ENCODE results near the gene FAM47E.

Gene FAM47E

DNA sequence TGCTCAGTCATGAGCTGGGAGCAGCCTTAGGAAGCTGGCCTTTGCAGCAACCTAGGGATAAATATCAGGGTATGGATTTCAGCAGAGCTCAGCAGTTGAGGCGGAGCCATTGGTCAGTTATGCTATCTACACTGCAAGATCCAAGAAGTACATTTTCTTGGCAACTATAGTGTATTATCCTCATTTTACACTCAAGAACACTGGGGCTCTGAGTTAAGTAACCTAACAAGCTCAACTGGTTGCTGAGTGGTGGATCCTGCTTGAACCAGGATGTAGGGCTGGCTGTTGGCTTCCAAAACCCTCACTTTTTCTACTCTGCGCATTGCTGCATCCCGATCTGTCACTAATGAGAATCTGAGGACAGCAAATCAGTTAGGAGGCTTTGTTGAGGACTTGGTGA lies 36.4 kb upstream of the FAM47E start:
- TF ChIP-seq, protein P1, sequence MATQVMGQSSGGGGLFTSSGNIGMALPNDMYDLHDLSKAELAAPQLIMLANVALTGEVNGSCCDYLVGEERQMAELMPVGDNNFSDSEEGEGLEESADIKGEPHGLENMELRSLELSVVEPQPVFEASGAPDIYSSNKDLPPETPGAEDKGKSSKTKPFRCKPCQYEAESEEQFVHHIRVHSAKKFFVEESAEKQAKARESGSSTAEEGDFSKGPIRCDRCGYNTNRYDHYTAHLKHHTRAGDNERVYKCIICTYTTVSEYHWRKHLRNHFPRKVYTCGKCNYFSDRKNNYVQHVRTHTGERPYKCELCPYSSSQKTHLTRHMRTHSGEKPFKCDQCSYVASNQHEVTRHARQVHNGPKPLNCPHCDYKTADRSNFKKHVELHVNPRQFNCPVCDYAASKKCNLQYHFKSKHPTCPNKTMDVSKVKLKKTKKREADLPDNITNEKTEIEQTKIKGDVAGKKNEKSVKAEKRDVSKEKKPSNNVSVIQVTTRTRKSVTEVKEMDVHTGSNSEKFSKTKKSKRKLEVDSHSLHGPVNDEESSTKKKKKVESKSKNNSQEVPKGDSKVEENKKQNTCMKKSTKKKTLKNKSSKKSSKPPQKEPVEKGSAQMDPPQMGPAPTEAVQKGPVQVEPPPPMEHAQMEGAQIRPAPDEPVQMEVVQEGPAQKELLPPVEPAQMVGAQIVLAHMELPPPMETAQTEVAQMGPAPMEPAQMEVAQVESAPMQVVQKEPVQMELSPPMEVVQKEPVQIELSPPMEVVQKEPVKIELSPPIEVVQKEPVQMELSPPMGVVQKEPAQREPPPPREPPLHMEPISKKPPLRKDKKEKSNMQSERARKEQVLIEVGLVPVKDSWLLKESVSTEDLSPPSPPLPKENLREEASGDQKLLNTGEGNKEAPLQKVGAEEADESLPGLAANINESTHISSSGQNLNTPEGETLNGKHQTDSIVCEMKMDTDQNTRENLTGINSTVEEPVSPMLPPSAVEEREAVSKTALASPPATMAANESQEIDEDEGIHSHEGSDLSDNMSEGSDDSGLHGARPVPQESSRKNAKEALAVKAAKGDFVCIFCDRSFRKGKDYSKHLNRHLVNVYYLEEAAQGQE (IDR thresholded peaks at IDR 0.05; ENCODE audit: insufficient read depth in 1 of 2, low read depth in 2 of 2, low read length in 2 of 2): no peak
- TF ChIP-seq SIN3A (IDR thresholded peaks at IDR 0.05; ENCODE audit: borderline replicate concordance, insufficient read depth, low read length): no peak
- no peak for TF ChIP-seq FOXP2 (optimal IDR thresholded peaks at IDR 0.05; ENCODE audit: borderline replicate concordance, extremely low read depth, extremely low read length, insufficient read depth)
- no peak for TF ChIP-seq TAF1 (IDR thresholded peaks at IDR 0.05; ENCODE audit: borderline replicate concordance, insufficient read depth, low read length)
- no peak for TF ChIP-seq POLR2AphosphoS5 (IDR thresholded peaks at IDR 0.05; ENCODE audit: low read depth, low read length)

DNA sequence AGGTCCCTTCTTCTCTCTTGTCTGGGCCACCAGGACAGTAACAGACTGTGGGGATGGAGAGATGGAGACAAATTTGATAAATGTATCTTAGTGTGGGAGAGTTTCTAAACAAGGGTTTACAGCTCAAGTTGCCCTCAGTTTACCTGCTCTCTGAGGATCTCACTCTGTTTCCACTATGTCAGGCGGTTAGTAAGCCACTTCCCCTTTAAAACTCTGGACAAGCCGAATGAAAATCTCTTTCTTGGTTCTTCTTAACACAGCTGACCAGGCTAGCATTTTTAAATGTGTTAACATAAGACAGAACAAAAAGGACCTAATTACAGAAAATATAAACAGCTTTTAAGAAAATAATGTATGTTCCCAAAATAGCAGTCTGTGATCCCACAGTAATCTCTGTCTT lies 35.0 kb upstream of the FAM47E start:
- TF ChIP-seq TAF1 (IDR thresholded peaks at IDR 0.05; ENCODE audit: borderline replicate concordance, insufficient read depth, low read length) (no peak), FOXP2 (optimal IDR thresholded peaks at IDR 0.05; ENCODE audit: borderline replicate concordance, extremely low read depth, extremely low read length, insufficient read depth) (no peak), SIN3A (IDR thresholded peaks at IDR 0.05; ENCODE audit: borderline replicate concordance, insufficient read depth, low read length) (no peak), POLR2AphosphoS5 (IDR thresholded peaks at IDR 0.05; ENCODE audit: low read depth, low read length) (no peak)

DNA sequence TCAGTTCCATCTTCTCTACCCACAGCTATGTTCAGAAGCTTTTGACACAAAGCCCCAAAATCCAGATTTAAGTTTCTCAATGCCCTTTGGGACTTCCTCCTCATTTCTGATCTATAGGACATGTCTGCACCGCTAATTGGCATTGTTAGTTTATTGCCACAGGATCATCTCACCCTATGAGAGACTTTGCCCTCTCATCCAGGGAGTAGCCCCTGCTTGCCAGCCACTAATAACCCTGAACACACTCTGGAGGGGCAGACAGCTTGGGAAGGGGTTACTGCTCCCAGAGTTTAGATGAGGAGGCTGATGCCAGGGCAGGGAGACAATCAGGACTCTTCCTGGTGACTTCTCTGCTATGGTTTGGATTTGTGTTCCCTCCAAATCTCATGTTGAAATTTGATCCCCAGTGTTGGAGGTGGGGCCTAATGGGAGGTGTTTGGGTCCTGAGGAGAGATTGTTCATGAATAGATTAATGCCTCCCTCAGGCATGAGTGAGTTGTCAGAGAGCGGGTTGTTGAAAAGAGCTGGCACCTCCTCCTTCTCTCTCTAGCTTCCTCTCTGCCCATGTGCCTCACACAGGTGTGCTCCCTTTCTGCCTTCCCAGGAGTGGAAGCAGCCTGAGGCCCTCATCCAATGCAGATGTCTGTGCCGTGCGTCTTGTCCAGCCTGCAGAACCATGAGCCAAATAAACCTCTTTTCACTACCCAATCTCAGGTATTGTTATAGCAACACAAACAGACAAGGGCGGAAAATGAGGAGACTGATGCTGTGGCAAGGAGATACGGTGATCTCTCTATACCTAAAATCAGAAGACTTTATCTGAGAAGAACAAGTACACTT lies 34.3 kb upstream of the FAM47E start:
- TF ChIP-seq POLR2AphosphoS5 (IDR thresholded peaks at IDR 0.05; ENCODE audit: low read depth, low read length): no peak
- no peak for TF ChIP-seq SIN3A (IDR thresholded peaks at IDR 0.05; ENCODE audit: borderline replicate concordance, insufficient read depth, low read length)

DNA sequence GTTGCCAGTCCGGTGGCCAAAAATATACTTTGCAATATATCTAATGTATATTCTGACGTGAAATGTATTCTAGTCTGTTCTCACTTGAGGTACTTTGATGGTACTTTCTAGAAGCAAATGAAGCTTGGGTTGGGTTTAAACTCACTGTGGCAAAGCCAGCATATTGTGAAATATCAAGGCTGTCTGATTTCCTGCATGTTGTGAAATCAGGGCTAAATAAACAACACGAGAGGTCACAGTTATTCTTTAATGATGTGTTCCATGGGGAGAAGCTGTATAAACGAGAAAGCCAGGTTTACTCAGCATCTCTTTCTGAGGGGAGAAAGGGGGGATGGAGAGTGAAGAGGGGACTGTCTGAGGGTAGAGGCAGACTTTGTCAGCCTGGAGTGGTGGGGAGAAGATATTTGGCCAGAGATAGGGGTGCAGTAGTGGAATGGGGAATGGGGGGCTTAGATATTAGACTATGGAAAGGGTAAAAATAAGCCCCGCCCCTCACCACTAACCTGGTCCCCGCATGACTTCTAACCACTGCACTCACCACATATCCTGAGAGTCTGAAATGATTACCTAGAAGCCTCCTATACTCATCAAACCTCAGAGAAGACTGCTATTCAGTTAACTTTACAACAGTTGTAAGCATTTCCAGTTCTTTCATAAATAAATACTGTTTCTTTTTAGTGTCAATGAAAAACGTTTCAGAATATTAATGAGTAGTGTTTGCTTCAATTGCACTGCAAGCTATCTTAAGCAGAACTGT lies 32.0 kb upstream of the FAM47E start:
- TF ChIP-seq FOXP2 (optimal IDR thresholded peaks at IDR 0.05; ENCODE audit: borderline replicate concordance, extremely low read depth, extremely low read length, insufficient read depth) (no peak), TAF1 (IDR thresholded peaks at IDR 0.05; ENCODE audit: borderline replicate concordance, insufficient read depth, low read length) (no peak), POLR2AphosphoS5 (IDR thresholded peaks at IDR 0.05; ENCODE audit: low read depth, low read length) (no peak), SIN3A (IDR thresholded peaks at IDR 0.05; ENCODE audit: borderline replicate concordance, insufficient read depth, low read length) (no peak)
- TF ChIP-seq, protein P1 (IDR thresholded peaks at IDR 0.05; ENCODE audit: insufficient read depth in 1 of 2, low read depth in 2 of 2, low read length in 2 of 2): no peak

DNA sequence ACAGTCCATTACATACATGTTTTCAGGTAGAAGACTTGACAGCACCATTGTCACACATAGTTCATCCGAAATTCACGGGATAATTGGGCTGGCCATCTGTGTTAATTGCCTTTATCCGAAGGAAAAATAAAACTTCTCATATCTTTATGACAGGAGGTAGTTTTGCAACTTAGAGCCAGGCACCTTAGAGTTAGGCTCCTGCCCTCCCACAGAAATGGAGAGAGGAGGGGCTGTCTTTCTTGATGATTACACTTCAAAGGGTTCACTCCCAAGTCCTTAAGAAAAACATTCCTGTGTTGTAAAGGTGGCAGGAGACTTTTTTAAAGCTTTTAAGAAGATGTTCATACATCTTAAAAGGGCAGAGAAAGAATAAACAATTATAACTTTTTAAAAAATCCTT lies 27.4 kb upstream of the FAM47E start:
- TF ChIP-seq SIN3A (IDR thresholded peaks at IDR 0.05; ENCODE audit: borderline replicate concordance, insufficient read depth, low read length) (no peak), POLR2AphosphoS5 (IDR thresholded peaks at IDR 0.05; ENCODE audit: low read depth, low read length) (no peak), TAF1 (IDR thresholded peaks at IDR 0.05; ENCODE audit: borderline replicate concordance, insufficient read depth, low read length) (no peak), FOXP2 (optimal IDR thresholded peaks at IDR 0.05; ENCODE audit: borderline replicate concordance, extremely low read depth, extremely low read length, insufficient read depth) (no peak)
- TF ChIP-seq, protein P1 (IDR thresholded peaks at IDR 0.05; ENCODE audit: insufficient read depth in 1 of 2, low read depth in 2 of 2, low read length in 2 of 2): no peak
